OCI-M2 (cell line): ENCODE measurements around the gene FAM20B.
"Not testable (repeated sequence)": the region's sequence is repeated elsewhere in the genome, so short reads cannot be mapped to it uniquely, and the experiment has no call there.

Source experiments
- DNase-seq: peaks from one replicate; lab custom pipeline; 2025; ENCODE audit not compliant: unreplicated experiment; lab: John Stamatoyannopoulos, UW

Gene FAM20B

DNA sequence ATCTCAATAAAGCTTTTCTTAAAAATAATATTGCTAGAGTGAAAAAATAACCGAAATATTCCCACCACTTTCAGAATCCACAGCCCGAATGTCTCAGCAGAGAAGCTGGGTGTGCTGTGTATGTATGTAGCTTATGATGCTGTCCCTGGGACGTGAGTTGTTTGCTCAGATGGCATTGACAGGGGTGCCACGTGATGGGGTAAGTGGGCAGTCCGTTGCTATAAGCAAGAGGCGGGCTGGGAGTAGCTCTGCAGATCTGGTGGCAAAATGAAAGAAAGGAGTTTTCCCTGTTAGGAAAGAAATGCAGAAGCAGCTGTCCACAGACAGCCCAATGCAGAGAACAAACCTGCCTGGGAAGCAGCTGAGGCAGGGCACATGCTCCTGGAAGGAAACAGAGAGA lies 3.8 kb upstream of the FAM20B start:
- no peak for DNase-seq

DNA sequence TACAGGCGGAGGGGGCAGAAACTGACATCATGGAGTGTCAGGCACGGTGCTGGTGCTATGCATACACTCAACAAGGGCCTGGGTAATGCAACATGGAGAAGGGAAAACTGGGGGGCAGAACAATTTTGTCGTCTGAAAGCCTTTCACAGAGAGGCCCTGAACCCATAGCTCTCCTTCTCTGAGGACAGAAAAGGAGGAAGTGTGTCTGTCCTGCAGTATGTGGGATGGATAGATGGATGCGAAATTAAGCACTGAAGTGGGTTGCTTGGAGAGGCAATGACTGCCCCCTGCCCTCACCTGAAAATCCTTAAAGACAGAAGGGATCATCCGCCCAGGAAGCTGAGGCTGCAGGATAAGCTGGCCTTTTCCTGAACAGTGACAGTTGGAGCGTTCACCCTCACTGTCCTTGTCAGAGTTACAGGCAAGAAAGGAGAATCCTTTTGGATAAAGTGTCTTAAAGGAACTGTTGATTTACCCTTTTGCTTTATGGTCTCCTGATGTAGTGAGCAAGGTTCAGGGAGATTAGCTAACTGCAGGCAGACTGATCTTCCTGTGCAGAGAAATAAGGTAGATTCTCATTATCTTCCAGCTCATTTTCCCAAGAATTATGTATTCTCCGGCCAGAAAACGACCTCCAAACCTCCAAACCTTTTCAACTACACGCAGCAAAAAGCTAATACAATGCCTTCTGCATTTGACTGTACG lies 1.6 kb upstream of the FAM20B start:
- DNase-seq = no peak

DNA sequence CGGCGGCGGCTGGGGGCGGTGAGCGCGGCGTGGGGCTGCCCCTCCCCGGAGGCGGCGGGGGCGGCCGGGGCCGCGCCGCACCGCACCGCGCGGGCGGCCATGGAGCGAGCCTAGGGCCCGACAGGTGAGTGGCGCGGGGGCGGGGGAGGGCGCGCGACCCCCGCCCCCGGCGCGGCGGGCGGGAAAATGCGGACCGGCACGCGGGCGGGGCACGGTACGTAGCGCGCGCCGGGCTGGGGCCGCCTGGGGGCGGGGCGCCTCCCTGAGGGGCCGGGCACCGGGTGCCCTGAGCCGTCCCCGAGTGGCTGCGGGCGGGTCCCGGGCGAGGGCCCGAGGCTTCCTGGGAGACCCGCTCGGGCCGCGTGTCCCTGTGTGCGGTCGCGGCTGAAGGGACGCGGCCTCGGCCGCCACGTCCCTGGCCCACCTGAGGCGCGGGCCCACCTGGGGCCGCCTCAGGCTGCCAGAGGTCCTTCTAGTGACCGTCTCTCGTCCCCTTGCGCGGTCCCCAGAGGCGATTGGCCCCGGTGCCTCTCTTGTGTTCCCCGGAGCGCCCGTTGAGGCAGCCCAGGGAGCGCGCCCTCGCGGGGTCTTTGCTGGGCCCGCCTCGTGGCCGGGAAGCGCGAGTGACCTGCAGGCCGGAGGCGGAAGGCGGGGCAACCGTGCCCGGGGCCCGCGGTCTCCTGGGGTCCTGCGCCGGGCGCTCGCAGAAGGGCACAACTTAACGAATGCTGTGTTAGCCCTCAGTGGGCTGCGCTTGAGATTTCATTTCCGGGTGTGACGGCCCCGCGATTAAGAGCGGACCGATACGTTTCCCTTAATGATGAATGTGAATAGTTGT lies 500 bp downstream of the FAM20B start:
- no peak for DNase-seq

DNA sequence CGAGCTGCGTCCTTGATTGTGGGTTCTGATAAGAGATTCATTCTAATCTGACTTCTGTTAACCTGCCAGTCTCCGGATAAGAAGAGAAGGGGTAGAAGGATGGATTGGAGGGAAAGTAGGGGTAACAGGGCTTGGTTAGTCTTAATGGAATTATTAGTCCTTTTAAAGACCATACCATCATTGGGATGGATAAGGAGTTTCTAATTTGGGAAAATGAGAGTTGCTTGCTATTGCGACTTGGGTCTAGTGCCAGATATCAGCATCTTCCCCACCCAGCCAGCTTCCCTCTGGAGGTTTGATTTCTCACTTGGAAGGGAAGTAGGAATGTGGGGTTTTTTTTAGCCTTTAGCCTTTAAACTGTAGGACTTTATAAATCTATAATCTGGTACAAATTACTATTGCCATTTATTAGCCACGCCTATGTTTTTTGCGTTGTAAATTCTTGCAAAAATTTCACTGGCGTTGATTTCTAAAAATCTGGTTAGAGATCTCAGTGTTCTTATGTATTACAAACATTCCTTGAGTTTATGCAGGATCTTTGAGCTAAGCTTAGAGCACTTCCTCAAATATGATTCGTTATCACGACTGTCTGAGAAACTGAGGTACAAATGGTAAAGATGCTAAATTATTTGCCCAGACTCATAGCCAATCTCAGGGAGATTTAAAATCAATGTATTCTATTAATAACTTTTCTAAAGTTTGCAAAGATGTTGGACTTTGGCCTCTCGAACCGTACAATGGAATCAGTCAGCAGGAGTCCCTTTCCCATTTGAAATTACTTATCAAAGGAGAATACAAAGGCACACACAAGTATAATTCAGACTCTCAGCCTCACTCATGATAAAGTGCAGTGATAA lies 1.3 kb downstream of the FAM20B start:
- DNase-seq = no peak

DNA sequence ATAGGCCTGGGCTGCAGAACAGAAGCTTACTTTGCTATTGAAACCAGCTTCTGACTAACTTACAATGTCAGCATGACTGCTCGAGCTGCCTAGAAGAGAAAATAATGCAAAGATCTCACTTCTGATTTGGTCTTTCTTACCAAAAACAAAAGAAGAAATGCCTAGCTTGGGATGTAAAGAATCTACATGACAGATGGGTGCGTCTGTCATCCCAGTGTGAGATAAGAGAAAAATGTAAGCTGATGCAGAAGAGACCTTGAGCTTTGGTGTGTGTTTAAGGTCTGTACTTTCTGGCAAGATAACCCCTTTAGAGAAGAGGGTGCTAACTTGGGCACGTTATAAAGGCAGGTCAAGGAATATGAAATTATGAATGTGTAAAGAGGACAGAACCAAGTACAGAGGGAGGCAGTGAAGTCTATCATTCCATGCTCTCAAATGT lies 3.6 kb downstream of the FAM20B start:
- no peak for DNase-seq

DNA sequence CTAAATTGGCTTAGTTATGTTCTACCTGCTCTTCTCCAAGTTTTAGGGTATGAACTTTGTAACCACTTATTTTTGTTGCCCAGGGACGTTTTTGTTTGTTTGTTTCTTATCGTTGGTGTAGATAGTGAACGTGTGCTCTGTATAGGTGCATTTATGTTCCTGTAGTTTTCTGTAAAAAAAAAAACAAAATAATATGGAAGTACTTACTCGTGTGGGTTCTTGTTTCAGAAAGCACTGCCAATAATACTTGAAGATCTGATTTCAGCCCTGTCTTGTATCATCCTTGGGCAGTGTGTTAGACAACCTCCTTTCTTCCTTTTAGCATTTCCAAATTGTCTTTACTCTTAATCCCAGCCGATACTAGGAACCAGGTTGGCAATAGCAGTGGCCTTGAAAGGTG lies 4.4 kb downstream of the FAM20B start:
- DNase-seq = no peak

DNA sequence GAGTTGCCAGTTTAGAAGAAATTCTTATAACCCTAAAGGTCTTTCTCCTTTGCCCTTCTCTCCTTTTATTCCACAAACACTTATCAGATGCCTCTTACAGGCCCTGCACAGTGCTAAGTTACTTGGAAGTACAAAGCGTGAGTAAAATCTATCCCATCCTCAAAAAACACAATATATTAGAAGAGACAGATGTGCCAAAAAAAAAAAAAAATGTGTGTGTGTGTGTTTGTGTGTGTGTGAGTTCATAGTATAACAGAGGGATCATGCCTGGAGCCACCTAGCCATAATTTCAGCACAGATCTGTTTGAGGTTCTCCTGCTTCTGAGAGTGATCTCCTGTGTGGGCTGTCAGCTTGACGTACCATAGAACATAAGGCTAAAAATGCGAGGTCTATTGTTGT lies 5.0 kb downstream of the FAM20B start:
- DNase-seq = no peak

DNA sequence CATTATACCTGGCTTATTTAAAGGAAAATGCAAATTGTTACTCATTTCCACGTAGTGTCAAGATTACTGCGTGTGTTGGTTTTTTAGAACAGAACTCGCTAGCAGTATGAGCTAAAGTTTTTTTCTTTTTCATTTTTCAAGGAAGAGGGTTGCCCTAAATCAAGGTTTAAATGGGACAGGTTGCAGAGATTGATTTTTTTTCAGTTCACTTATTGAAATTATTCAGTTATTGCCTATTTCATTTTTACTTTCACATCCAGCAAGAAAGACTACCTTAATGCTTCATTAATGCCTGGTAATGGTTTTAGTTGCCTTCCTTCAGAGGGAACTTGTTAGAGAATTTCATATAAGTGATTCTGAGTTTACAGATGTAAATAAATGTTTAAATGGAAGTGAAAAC lies 5.6 kb downstream of the FAM20B start:
- DNase-seq = no peak

DNA sequence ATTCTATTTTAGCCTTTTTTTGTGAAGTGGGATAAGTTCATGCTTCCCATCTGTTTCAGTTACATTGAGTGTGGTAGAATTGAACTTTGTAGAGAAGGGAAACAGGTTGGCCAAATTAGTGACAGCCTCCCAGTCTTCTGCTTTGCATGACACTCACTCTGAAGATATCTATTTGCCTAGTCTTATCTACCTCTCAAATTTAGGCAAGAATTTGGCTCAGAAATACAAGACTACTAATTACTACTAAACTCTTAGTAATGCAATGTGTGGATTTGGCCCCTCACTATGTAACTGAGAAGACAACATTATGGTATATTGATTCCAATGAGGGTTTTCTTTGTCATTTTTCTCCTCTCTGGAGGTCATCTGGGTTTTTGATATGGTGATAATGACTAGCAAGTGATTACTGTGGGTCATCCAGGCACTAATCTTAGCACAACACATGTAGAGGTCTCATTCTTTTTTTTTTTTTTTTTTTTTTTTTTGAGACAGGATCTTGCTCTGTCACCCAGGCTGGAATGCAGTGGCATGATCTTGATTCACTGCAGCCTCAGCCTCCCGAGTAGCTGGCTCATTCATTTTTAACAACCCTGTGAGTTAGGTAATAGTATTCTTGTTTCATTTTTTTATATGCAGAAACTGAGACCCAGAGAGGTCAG lies 6.3 kb downstream of the FAM20B start:
- DNase-seq = no peak

DNA sequence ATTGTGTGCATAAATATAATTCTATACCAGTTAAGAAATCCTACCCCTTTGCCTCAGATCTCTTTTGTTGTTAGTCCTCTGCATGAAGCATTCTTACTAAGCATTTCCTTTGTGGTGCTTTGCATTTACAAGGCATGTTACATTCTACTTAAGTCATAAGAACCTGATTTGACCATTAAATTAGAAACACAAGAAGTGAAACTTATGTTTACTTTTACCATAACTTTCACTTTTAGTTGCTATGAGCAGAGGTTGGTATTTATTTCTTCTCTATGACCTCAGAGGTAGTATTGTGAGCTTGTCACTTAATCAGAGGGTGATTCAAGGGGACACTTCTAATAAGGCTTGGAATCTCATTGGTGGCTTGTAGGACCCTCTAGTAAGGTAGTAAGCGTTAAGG lies 9.0 kb downstream of the FAM20B start:
- DNase-seq = no peak

DNA sequence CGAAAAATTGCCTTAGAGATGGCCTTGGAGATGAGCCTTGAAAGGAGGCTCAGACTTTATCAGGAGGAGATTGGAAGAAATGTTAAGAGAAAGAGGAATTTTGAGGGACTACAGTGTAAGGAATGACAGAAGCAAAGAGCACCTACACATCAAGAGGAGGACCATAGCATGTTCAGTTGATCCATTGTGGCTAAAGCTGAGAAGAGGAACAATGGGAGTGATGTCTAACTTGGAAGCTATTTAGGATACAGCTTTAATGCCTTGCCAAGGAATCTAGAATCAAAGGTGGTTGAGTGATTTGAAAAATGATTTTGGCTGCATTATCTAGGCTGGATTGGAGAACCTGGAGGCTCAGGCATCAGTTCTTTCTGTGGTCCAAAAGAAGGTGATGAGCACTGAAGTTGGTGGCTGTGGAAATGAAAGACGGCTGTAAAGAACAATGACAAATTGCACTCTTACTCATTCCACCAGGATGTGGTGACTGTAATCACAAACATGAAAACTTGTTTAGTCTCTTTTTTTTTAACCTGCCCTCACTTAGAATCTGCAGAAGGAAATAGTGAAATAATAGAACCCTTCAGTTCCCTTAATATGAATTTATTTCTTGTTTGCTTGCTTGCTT lies 11.3 kb downstream of the FAM20B start:
- DNase-seq = no peak

DNA sequence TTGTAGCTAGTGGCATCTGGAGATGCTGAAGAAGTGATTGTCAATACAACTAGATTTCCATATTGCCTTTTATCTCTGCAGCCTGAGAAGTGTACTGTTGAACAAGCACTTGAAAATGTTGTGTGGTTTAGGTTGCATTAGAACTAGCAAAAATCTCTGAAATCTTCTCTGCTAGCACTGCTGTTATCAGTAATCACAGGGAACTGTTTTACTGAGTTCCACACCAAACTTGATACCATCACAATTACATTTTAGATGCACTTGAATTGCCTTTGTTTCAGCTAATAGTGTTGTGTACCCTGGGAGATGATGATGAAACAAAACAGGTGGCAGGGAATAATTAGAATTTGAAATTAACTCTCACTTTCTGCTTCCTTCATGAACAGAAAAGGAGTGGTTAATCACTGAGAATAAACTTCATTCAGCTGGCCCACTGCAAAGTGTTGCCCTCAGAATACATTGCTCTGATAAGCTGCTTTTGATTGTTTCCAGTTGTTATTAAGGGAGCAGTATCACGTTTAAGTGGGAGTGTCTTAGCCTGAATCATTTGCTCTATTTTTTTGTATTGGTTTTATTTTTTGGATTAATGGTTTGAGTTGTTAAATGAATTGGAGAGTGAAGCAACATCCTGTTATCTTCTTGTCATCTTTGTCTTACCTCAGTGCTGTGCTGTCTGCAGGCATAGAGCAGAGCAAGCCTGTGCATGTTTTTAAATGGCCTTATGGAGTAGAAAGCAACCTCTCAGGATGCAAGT lies 13.0 kb downstream of the FAM20B start:
- no peak for DNase-seq

DNA sequence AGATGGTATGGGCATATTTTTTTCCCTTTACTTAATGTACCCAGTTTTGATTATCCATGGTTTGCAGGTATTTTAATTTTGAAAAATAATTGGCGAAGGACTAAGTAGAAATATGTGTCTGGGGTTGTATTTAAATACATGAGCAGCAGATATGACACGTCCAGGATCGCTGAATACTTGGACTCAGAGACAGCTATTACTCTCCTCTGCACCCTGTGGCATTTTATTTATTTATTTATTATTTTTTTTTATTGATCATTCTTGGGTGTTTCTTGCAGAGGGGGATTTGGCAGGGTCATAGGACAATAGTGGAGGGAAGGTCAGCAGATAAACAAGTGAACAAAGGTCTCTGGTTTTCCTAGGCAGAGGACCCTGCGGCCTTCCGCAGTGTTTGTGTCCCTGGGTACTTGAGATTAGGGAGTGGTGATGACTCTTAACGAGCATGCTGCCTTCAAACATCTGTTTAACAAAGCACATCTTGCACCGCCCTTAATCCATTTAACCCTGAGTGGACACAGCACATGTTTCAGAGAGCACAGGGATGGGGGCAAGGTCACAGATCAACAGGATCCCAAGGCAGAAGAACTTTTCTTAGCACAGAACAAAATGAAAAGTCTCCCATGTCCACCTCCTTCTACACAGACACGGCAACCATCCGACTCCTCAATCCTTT lies 13.9 kb downstream of the FAM20B start:
- DNase-seq = not testable (repeated sequence)

DNA sequence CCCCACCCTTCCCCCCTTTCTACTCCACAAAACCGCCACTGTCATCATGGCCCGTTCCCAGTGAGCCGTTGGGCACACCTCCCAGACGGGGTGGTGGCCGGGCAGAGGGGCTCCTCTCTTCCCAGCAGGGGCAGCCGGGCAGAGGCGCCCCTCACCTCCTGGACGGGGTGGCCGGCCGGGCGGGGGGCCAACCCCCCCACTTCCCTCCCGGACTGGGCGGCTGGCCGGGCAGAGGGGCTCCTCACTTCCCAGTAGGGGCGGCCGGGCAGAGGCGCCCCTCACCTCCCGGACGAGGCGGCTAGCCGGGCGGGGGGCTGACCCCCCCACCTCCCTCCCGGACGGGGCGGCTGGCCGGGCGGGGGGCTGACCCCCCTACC lies 14.5 kb downstream of the FAM20B start:
- not testable (repeated sequence) for DNase-seq

DNA sequence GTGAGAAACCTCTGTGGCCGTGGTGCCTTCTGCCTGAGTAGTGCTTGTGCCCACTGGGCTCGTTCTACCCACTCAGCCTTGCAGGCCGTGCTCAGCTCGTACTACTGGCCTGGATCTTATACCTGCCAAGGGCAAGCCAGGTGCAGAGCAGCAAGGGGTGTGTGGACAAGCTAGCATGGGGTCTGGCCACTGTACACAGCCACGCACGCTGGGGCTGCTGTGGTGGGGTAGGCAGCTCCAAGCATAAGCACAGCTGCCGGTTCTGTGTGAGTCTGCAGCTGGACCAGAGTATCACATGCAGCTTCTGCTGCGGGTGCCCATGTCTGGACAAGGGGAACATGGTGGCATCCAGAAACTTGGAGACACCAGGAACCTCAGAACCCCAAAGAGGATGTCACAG lies 16.4 kb downstream of the FAM20B start:
- no peak for DNase-seq

DNA sequence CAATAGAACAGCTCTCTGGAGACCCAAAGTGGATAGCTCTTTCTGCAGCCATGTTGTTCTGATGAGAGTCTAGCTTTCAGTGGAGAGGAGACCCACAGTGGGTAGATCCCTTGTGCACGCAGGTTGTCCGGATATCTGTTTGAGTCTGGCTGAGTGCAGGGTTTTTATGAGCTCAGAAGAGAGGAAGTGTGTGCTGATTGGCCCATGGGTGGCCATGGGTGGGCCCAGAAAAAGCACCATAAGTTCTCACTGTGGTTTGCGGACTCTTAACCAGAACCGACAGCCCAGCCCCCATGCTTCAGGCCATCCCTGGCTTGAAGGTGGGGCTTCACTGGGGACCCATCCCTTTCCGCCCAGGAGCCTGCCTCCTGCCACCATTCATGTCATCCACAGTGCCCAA lies 17.0 kb downstream of the FAM20B start:
- DNase-seq = no peak

DNA sequence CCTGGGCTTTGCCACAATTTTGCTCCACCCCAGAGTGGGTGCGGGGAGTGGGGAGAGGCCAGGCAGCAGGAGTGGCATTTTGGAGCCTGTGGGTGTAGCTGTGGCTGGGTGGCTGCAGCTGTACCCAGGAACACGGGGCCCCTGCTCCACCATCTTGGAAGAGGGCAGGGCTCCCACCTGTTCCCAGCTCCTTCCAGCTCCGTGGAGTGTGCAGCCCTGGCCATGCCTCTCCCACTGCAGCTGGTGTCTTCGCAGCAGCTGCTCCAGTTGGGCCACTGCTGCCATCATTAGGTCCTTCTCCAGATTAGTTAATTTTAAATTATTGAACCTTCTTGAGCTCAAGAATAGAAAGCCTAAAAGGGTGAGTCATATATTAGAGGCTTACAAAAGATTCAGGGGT lies 17.6 kb downstream of the FAM20B start:
- no peak for DNase-seq

DNA sequence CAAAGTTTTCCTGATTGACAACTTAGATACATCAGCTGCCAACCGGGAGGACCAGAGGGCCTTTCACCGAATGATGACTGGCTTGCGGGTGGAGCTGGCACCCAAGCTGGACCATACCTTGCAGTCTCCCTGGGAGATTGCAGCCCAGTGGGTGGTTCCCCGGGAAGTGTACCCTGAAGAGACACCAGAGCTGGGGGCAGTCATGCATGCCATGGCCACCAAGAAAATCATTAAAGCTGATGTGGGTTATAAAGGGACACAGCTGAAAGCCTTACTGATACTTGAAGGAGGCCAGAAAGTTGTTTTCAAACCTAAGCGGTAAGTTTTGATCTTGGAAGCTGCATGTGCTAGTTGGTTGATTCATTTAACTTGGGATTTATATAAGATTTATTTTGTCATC lies 18.2 kb downstream of the FAM20B start:
- DNase-seq = no peak

DNA sequence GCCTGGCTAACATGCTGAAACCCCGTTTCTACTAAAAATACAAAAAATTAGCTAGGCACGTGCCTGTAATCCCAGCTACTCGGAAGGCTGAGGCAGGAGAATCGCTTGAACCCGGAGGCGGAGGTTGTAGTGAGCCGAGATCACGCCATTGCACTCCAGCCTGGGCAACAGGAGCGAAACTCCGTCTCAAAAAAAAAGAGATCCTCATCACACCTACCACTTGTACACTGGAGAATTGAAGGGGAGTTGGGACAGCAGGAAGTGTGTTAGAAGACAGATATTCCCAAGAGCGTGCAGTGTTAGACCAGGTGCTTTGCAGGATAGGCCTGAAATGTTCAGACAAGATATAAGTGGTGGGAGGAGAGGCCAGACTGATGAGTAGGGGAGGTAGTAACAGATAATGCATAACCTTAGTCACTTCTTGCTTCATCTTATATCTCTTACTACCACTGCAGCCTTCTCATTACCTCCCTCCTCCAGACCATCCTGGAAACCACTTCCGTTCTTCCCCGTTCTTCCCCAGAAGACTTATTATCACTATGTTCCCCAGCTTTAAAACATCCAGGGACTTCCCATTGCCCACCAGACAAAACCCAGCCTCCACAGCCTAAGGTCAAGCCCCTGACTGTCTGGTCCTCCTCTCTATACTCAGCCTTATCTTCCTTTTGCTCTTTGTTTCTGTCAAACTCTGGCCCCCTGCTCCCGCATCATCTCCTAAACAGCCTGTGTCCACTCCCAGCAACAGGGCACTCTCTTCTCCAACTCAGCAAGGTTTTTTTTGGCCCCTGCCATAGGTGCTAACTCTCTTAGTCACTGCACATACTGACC lies 21.3 kb downstream of the FAM20B start:
- DNase-seq = peak; percentile 92
